PC-3 (cell line): ENCODE measurements around the gene LRRTM4.

Experiments
- EZH2 ChIP-seq: fragments of 300-600 bp; sonication (generic); IDR thresholded peaks from one replicate; pipeline ENCODE4 v1.6.1; 2017; ENCODE audit warnings: antibody characterized with exemption, mild to moderate bottlenecking, low read length; ENCODE audit not compliant: unreplicated experiment
- EZH2phosphoT487 ChIP-seq: fragments of 300-600 bp; sonication (generic); IDR thresholded peaks from 2 replicates; pipeline ENCODE4 v1.6.1; 2018; ENCODE audit warnings: mild to moderate bottlenecking, antibody characterized with exemption, low read length, borderline replicate concordance
- TF ChIP-seq, protein P1 (sequence below): fragments of 300-600 bp; sonication (generic); conservative IDR thresholded peaks from 2 replicates; pipeline ENCODE4 v1.5.1; 2017; ENCODE audit warnings: antibody characterized with exemption, low read depth, mild to moderate bottlenecking, low read length

DNA sequence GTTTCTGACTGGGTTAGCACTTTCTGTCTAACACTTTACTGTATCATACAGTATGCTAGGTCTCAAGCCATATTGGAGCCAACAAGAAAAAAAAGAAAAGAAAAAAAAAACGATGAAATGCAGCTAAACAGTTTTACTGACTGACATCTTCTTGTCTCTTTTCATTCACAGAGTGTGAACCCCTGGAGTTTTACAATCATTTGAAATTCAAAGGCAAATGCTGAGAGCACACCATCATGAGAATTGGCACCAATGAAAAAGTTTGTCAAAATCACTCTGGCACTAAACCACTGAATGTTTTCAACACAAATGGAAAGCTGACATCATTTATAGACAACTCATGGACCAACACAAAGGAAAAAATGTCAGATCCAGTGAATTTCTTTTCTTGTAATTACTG, 513.3 kb downstream of the LRRTM4 start:
- TF ChIP-seq, protein P1, sequence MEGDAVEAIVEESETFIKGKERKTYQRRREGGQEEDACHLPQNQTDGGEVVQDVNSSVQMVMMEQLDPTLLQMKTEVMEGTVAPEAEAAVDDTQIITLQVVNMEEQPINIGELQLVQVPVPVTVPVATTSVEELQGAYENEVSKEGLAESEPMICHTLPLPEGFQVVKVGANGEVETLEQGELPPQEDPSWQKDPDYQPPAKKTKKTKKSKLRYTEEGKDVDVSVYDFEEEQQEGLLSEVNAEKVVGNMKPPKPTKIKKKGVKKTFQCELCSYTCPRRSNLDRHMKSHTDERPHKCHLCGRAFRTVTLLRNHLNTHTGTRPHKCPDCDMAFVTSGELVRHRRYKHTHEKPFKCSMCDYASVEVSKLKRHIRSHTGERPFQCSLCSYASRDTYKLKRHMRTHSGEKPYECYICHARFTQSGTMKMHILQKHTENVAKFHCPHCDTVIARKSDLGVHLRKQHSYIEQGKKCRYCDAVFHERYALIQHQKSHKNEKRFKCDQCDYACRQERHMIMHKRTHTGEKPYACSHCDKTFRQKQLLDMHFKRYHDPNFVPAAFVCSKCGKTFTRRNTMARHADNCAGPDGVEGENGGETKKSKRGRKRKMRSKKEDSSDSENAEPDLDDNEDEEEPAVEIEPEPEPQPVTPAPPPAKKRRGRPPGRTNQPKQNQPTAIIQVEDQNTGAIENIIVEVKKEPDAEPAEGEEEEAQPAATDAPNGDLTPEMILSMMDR = no peak
- TF ChIP-seq EZH2 (no peak), EZH2phosphoT487 (no peak)
